OCI-LY1 (cell line): Measurements from ENCODE around the gene LSMEM2.

Source experiments
- H2AFZ ChIP-seq: fragments of 200-600 bp; sonication (generic), shearing (Covaris generic); 2 replicates; pipeline ENCODE4 v1.6.0; 2014; ENCODE audit warnings: antibody characterized with exemption, mild to moderate bottlenecking, low read length
- H3F3A ChIP-seq: fragments of 200-600 bp; sonication (generic), shearing (Covaris generic); 2 replicates; pipeline ENCODE4 v1.6.0; 2014; ENCODE audit warnings: mild to moderate bottlenecking, antibody characterized with exemption, low read length, moderate library complexity; ENCODE audit not compliant: insufficient read depth
- H3K27ac ChIP-seq: fragments of 200-600 bp; sonication (generic); 2 replicates; pipeline ENCODE4 v1.5.1; 2014; ENCODE audit warnings: low read length, mixed run types, mild to moderate bottlenecking, low read depth; ENCODE audit not compliant: poor library complexity, severe bottlenecking
- H3K27me3 ChIP-seq: fragments of 200-600 bp; sonication (generic); 2 replicates; pipeline ENCODE4 v1.6.0; 2014; ENCODE audit warnings: antibody characterized with exemption, mild to moderate bottlenecking, low read length, moderate library complexity; ENCODE audit not compliant: insufficient read depth
- H3K36me3 ChIP-seq: fragments of 200-600 bp; sonication (generic); 2 replicates; pipeline ENCODE4 v1.6.1; 2014; ENCODE audit warnings: mild to moderate bottlenecking, antibody characterized with exemption, low read length, moderate library complexity, mixed read lengths; ENCODE audit not compliant: insufficient read depth
- H3K4me1 ChIP-seq: fragments of 200-600 bp; sonication (generic); 2 replicates; pipeline ENCODE4 v1.5.1; 2014; ENCODE audit warnings: mild to moderate bottlenecking, low read length, moderate library complexity; ENCODE audit not compliant: insufficient read depth, severe bottlenecking
- H3K4me2 ChIP-seq: fragments of 200-600 bp; sonication (generic), shearing (Covaris generic); 2 replicates; pipeline ENCODE4 v1.6.1; 2014; ENCODE audit warnings: low read length
- H3K4me3 ChIP-seq: fragments of 200-600 bp; sonication (generic); 2 replicates; pipeline ENCODE4 v1.5.1; 2014; ENCODE audit warnings: low read length, low read depth, mild to moderate bottlenecking, mixed read lengths; ENCODE audit not compliant: poor library complexity, severe bottlenecking
- H3K79me2 ChIP-seq: fragments of 200-600 bp; shearing (Covaris generic); 2 replicates; pipeline ENCODE4 v1.6.1; 2016; ENCODE audit warnings: mixed run types, low read length, mixed read lengths; ENCODE audit not compliant: insufficient read depth
- H3K9ac ChIP-seq: fragments of 200-600 bp; sonication (generic), shearing (Covaris generic); 2 replicates; pipeline ENCODE4 v1.6.1; 2014; ENCODE audit warnings: mild to moderate bottlenecking, low read length, mixed read lengths
- H3K9me2 ChIP-seq: fragments of 200-600 bp; sonication (generic), shearing (Covaris generic); 2 replicates; pipeline ENCODE4 v1.6.1; 2014; ENCODE audit warnings: low read depth, mild to moderate bottlenecking, low read length, mixed read lengths
- H3K9me3 ChIP-seq: fragments of 200-600 bp; shearing (Covaris generic); 2 replicates; pipeline ENCODE4 v1.6.1; 2014; ENCODE audit warnings: low read length, mixed read lengths
- H4K20me1 ChIP-seq: fragments of 200-600 bp; sonication (generic), shearing (Covaris generic); 2 replicates; pipeline ENCODE4 v1.6.0; 2016; ENCODE audit warnings: mild to moderate bottlenecking, low read length; ENCODE audit not compliant: insufficient read depth
- CTCF ChIP-seq: fragments of 200-600 bp; sonication (generic), shearing (Covaris generic); IDR thresholded peaks from 2 replicates; pipeline ENCODE4 v1.5.1; 2017; ENCODE audit warnings: mild to moderate bottlenecking, antibody characterized with exemption, low read length, moderate library complexity, mixed read lengths
- EZH2 ChIP-seq: fragments of 200-600 bp; sonication (generic), shearing (Covaris generic); IDR thresholded peaks from 2 replicates; pipeline ENCODE4 v1.8.0; 2017; ENCODE audit warnings: borderline replicate concordance, mixed run types, mild to moderate bottlenecking, antibody characterized with exemption, low read length, moderate library complexity, mixed read lengths

The LSMEM2 gene

GRCh38 chr3:50251220-50251619 lies 27.7 kb upstream of the LSMEM2 start:
- no peak for TF ChIP-seq EZH2
- no peak for TF ChIP-seq CTCF
- no peak overlapping the region for H3K4me3 ChIP-seq
- H3K4me1 ChIP-seq, result peaks cover 14% of the 10 kb centered on the region
- peaks cover 38% of the 10 kb centered on the region; the same call in 1 of the 2 replicates for H3K36me3 ChIP-seq
- H2AFZ ChIP-seq, result no peak overlapping the region
- no peaks in the 10 kb centered on the region for H3K27me3 ChIP-seq
- no peaks in the 10 kb centered on the region for H3K9me3 ChIP-seq
- H4K20me1 ChIP-seq, result no peaks in the 10 kb centered on the region
- H3K9me2 ChIP-seq, result no peaks in the 10 kb centered on the region
- H3K9ac ChIP-seq, result no peak overlapping the region
- no peaks in the 10 kb centered on the region for H3F3A ChIP-seq
- H3K4me2 ChIP-seq, result no peak overlapping the region
- no peak overlapping the region for H3K27ac ChIP-seq
- peaks cover 7% of the 10 kb centered on the region; the same call in 1 of the 2 replicates for H3K79me2 ChIP-seq

- Histone ChIP-seq H3F3A (no peaks in the 10 kb centered on the region), H3K27me3 (no peaks in the 10 kb centered on the region), H3K4me2 (no peak overlapping the region), H4K20me1 (no peaks in the 10 kb centered on the region), H3K27ac (no peak overlapping the region), H2AFZ (no peak overlapping the region), H3K9ac (no peak overlapping the region), H3K9me3 (no peaks in the 10 kb centered on the region), H3K79me2 (no peaks in the 10 kb centered on the region), H3K4me1 (peaks cover 6% of the 10 kb centered on the region), H3K4me3 (no peak overlapping the region), H3K36me3 (peaks cover 59% of the 10 kb centered on the region), H3K9me2 (no peaks in the 10 kb centered on the region)
- TF ChIP-seq EZH2, result no peak
- no peak for TF ChIP-seq CTCF
These were observed 24.2 kb upstream of the LSMEM2 start for GRCh38 chr3:50254577-50255250.

GRCh38 chr3:50255251-50255615 lies 23.7 kb upstream of the LSMEM2 start:
- TF ChIP-seq CTCF (no peak), EZH2 (no peak)
- Histone ChIP-seq H3K9ac (no peak overlapping the region), H3K27me3 (no peaks in the 10 kb centered on the region), H4K20me1 (no peaks in the 10 kb centered on the region), H3K9me3 (no peaks in the 10 kb centered on the region), H3K79me2 (no peaks in the 10 kb centered on the region), H3K36me3 (peaks cover 59% of the 10 kb centered on the region), H3K4me1 (peaks cover 9% of the 10 kb centered on the region), H3K4me3 (no peak overlapping the region), H3K9me2 (no peaks in the 10 kb centered on the region), H3K4me2 (no peak overlapping the region), H2AFZ (no peak overlapping the region), H3K27ac (no peak overlapping the region), H3F3A (no peaks in the 10 kb centered on the region)
